Uterus (tissue), 4 donors: ENCODE results near the gene SLC22A31. TPM values are rescaled to one million over a fixed set of nuclear protein-coding genes. Genes with fewer than 3 reads are reported as not detected.
"Not testable (repeated sequence)": the region's sequence is repeated elsewhere in the genome, so short reads cannot be mapped to it uniquely, and the experiment has no call there.

Experiments
- DNase-seq, 2 donors: peaks; one replicate each; pipeline ENCODE4 v3.0.0-alpha.2; 2019 to 2020
- H3K27ac ChIP-seq, 2 donors: fragments of 200-600 bp; sonication (generic); 1 replicate in 1 of 2; 2 replicates in 1 of 2; pipeline ENCODE4 v1.5.1; 2016 to 2018
- H3K27me3 ChIP-seq, 2 donors: fragments of 200-600 bp; sonication (generic); one replicate each; pipeline ENCODE4 v1.5.1; 2018 to 2019; ENCODE audit warnings: control low read depth in 1 of 2
- H3K36me3 ChIP-seq, 2 donors: fragments of 200-600 bp; sonication (generic); one replicate each; pipeline ENCODE4 v1.5.1; 2019; ENCODE audit warnings: control low read depth in 1 of 2
- H3K4me1 ChIP-seq, 2 donors: fragments of 200-600 bp; sonication (generic); one replicate each; pipeline ENCODE4 v1.5.1; 2018 to 2019; ENCODE audit warnings: control low read depth in 1 of 2
- H3K4me3 ChIP-seq, 2 donors: fragments of 200-600 bp; sonication (generic); 1 replicate in 1 of 2; 2 replicates in 1 of 2; pipeline ENCODE4 v1.5.1; 2018 to 2019; ENCODE audit warnings: mild to moderate bottlenecking in 1 of 2
- H3K9me3 ChIP-seq, 2 donors: fragments of 200-600 bp; sonication (generic); one replicate each; pipeline ENCODE4 v1.5.1; 2019; ENCODE audit warnings: control low read depth in 1 of 2
- POLR2A ChIP-seq, 2 donors: fragments of 450-650 bp; IDR thresholded peaks; one replicate each; pipeline ENCODE4 v1.6.1; 2016; ENCODE audit warnings: antibody characterized with exemption in 2 of 2, mild to moderate bottlenecking in 1 of 2, moderate library complexity in 1 of 2
- intact Hi-C: fragments of 100-400 bp; cut with DNase I; formaldehyde crosslinking; loops from one replicate; pipeline ENCODE4 v1.15.1; 2023; ENCODE audit warnings: low total_unique reads
- total RNA-seq, 4 donors: library from RNA; depleted of rRNA in 3 of 4; stranded (reverse); fragments of >200 nt in 3 of 4; gene quantifications; one replicate each; pipeline versions ENCODE4 v1.1.0 to v1.2.4, GENCODE V29; 2014 to 2023
- TF ChIP-seq, protein P1 (sequence below), 4 experiments: fragments of 200-600 bp in 2 of 4; fragments of 450-650 bp in 2 of 4; sonication (generic) in 2 of 4; IDR thresholded peaks; one replicate each; pipeline ENCODE4 v1.5.1; 2016 to 2019; ENCODE audit warnings: antibody characterized with exemption in 4 of 4, mild to moderate bottlenecking in 2 of 4, moderate library complexity in 1 of 4
- donor health status: DM: yes; HTN: yes; CAD: no.

Gene SLC22A31
- total RNA-seq, 4 donors from 2014 or later, result not detected

DNA sequence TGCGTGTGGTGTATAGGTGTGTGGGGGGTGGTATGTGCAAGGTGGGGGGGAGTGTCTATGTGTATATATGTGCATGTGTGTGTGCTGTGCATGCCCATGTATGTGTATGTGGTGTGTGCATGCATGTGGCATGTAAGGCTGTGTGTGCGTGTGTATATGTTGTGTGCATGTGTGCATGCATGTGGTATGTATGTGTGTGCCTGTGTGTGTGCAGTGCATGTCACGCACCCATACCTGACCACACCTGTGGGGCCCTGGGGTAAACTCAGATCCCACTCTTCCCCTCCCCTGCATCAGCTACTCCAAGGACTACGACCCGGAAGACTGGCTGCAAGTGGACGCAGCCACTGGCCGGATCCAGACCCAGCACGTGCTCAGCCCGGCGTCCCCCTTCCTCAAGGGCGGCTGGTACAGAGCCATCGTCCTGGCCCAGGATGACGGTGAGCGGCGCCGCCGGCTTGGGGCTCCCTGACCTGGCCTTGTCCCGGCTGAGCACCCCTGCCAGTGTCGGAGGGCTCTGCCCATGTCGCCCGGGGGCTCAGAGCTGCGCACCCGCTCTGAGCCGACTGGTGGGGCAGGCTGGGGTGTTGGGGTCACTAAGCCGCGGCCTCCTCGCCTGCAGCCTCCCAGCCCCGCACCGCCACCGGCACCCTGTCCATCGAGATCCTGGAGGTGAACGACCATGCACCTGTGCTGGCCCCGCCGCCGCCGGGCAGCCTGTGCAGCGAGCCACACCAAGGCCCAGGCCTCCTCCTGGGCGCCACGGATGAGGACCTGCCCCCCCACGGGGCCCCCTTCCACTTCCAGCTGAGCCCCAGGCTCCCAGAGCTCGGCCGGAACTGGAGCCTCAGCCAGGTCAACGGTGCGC lies 9.1 kb downstream of the SLC22A31 start:
- Histone ChIP-seq H3K4me3 (peak overlapping the region in 1 of 2 donors; percentile 34), H3K36me3 (no peaks in the 10 kb centered on the region), H3K27ac (no peak overlapping the region), H3K4me1 (peaks cover 0 to 8% of the 10 kb centered on the region in 2 donors), H3K9me3 (no peaks in the 10 kb centered on the region), H3K27me3 (no peaks in the 10 kb centered on the region)
- TF ChIP-seq, protein P1, sequence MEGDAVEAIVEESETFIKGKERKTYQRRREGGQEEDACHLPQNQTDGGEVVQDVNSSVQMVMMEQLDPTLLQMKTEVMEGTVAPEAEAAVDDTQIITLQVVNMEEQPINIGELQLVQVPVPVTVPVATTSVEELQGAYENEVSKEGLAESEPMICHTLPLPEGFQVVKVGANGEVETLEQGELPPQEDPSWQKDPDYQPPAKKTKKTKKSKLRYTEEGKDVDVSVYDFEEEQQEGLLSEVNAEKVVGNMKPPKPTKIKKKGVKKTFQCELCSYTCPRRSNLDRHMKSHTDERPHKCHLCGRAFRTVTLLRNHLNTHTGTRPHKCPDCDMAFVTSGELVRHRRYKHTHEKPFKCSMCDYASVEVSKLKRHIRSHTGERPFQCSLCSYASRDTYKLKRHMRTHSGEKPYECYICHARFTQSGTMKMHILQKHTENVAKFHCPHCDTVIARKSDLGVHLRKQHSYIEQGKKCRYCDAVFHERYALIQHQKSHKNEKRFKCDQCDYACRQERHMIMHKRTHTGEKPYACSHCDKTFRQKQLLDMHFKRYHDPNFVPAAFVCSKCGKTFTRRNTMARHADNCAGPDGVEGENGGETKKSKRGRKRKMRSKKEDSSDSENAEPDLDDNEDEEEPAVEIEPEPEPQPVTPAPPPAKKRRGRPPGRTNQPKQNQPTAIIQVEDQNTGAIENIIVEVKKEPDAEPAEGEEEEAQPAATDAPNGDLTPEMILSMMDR (IDR thresholded peaks at IDR 0.05), result no peak
- TF ChIP-seq POLR2A (IDR thresholded peaks at IDR 0.05), result no peak
- DNase-seq, result no peak
- intact Hi-C loops, result no loop called here

DNA sequence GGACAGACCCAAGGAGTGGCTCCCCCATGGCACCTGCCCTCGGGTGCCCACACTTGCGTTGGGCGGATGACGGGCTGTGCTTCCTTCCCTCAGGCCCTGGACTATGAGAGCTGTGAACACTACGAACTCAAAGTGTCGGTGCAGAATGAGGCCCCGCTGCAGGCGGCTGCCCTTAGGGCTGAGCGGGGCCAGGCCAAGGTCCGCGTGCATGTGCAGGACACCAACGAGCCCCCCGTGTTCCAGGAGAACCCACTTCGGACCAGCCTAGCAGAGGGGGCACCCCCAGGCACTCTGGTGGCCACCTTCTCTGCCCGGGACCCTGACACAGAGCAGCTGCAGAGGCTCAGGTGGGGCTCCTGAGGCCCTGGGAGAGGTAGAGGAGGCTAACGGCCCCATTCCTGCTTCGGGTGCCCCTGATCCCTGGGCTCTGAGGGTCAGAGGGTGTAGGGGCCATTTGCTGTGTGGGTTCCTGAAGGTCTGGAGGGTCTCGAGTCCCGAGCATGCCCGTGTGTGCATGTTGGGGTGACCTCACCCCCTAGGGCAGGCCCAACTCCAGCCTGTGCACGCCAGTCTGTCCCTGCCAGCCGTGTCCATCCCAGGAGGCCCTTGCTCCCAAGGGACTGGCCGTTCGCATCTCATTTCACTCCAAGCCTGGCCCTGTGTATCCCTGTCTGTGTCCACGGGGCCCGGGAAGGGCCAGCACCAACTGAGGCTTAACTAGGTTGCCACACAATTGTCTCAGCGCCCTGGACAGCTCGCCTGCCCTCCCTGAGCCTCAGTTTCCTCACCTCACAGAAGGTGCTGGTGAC lies 10.0 kb downstream of the SLC22A31 start:
- no peak overlapping the region for H3K27ac ChIP-seq
- intact Hi-C loops, result no loop called here
- H3K27me3 ChIP-seq, result no peaks in the 10 kb centered on the region
- no peaks in the 10 kb centered on the region for H3K36me3 ChIP-seq
- H3K4me1 ChIP-seq, result peaks cover 0 to 8% of the 10 kb centered on the region in 2 donors
- no peaks in the 10 kb centered on the region for H3K9me3 ChIP-seq
- TF ChIP-seq POLR2A (IDR thresholded peaks at IDR 0.05), result no peak
- TF ChIP-seq, protein P1 (IDR thresholded peaks at IDR 0.05), result no peak
- DNase-seq, result no peak
- H3K4me3 ChIP-seq, result no peak overlapping the region

- Histone ChIP-seq H3K36me3 (no peaks in the 10 kb centered on the region), H3K27me3 (no peaks in the 10 kb centered on the region), H3K4me3 (no peak overlapping the region), H3K27ac (no peak overlapping the region), H3K9me3 (no peaks in the 10 kb centered on the region), H3K4me1 (peaks cover 0 to 8% of the 10 kb centered on the region in 2 donors)
- TF ChIP-seq, protein P1 (IDR thresholded peaks at IDR 0.05), result no peak
- no peak for TF ChIP-seq POLR2A (IDR thresholded peaks at IDR 0.05)
- no peak for DNase-seq
- intact Hi-C loops, result no loop called here
These were observed 10.8 kb downstream of the SLC22A31 start for GRCh38 chr16:89189358-89190025.

DNA sequence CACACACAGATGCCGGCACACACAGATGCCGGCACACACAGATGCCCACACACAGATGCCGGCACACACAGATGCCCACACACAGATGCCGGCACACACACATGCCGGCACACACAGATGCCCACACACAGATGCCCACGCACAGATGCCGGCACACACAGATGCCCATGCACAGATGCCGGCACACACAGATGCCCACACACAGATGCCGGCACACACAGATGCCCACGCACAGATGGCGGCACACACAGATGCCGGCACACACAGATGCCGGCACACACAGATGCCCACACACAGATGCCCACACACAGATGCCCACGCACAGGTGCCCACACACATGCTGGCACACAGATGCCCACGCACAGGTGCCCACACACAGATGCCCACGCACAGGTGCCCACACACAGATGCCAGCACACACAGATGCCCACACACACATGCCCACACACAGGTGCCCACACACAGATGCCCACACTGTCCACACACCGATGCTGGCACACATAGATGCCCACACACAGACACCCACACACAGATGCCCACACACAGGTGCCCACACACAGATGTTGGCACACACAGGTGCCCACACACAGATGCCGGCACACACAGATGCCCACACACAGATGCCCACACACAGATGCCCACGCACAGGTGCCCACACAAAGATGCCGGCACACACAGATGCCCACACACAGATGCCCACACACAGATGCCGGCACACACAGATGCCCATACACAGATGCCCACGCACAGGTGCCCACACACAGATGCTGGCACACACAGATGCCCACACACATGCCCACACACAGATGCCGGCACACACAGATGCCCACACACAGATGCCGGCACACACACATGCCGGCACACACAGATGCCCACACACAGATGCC lies 11.6 kb downstream of the SLC22A31 start:
- H3K4me3 ChIP-seq, H3K27me3 ChIP-seq, H3K4me1 ChIP-seq, H3K36me3 ChIP-seq, H3K9me3 ChIP-seq, H3K27ac ChIP-seq, intact Hi-C loops, DNase-seq: not testable (repeated sequence)
